SK-N-MC (cell line): ENCODE results near the gene CLDN6.

ENCODE experiments used
- DNase-seq: peaks from one replicate; pipeline ENCODE4 v3.0.0-alpha.2; 2011; ENCODE audit warnings: low read depth, low spot score
- H3K27ac ChIP-seq: fragments of 200-600 bp; sonication (generic); 2 replicates; pipeline ENCODE4 v1.5.1; 2016; ENCODE audit warnings: mixed run types
- H3K36me3 ChIP-seq: fragments of 200-600 bp; sonication (generic); 2 replicates; pipeline ENCODE4 v1.6.1; 2017; ENCODE audit warnings: antibody characterized with exemption, low read length, mixed read lengths; ENCODE audit not compliant: insufficient read depth
- H3K4me3 ChIP-seq: fragments of 200-600 bp; sonication (generic); 2 replicates; pipeline ENCODE4 v1.5.1; 2016
- H3K9ac ChIP-seq: fragments of 200-600 bp; sonication (generic); 2 replicates; pipeline ENCODE4 v1.8.0; 2017; ENCODE audit warnings: mixed run types, mixed read lengths; ENCODE audit not compliant: insufficient read length
- H3K9me3 ChIP-seq: fragments of 200-600 bp; sonication (generic); 2 replicates; pipeline ENCODE4 v1.6.1; 2017; ENCODE audit warnings: low read depth, mild to moderate bottlenecking, antibody characterized with exemption, low read length, moderate library complexity, mixed read lengths
- EZH2 ChIP-seq: fragments of 200-600 bp; sonication (generic); IDR thresholded peaks from one replicate; pipeline ENCODE4 v1.6.1; 2017; ENCODE audit warnings: antibody characterized with exemption
- FOXP2 ChIP-seq: optimal IDR thresholded peaks from 2 replicates; pipeline ENCODE3; 2011; ENCODE audit warnings: mild to moderate bottlenecking, moderate library complexity; ENCODE audit not compliant: insufficient read depth; ENCODE audit errors: extremely low read length, control extremely low read depth
- POLR2AphosphoS5 ChIP-seq: IDR thresholded peaks from 2 replicates; pipeline ENCODE4 v1.6.1; 2012; ENCODE audit warnings: mild to moderate bottlenecking, low read depth, low read length, borderline replicate concordance

Gene CLDN6

GRCh38 chr16:3029491-3030221 is 11.7 kb upstream of the CLDN6 start:
- peak overlapping the region; percentile 72 for H3K4me3 ChIP-seq
- peaks cover 15% of the 10 kb centered on the region; the same call in 1 of the 2 replicates for H3K36me3 ChIP-seq
- no peak overlapping the region for H3K27ac ChIP-seq
- no peak for DNase-seq
- no peak overlapping the region for H3K9ac ChIP-seq
- peak; percentile 14 for TF ChIP-seq EZH2
- no peak for TF ChIP-seq FOXP2
- no peaks in the 10 kb centered on the region for H3K9me3 ChIP-seq

- Histone ChIP-seq H3K36me3 (peaks cover 15% of the 10 kb centered on the region; the same call in 1 of the 2 replicates), H3K9ac (no peak overlapping the region), H3K9me3 (no peaks in the 10 kb centered on the region), H3K4me3 (peak overlapping the region; percentile 72), H3K27ac (no peak overlapping the region)
- TF ChIP-seq EZH2 (no peak), POLR2AphosphoS5 (no peak), FOXP2 (no peak)
- no peak for DNase-seq
Observed at GRCh38 chr16:3028716-3029319, 10.8 kb upstream of the CLDN6 start.

- Histone ChIP-seq H3K9me3 (no peaks in the 10 kb centered on the region), H3K36me3 (peaks cover 15% of the 10 kb centered on the region; the same call in 1 of the 2 replicates), H3K4me3 (peak overlapping the region; percentile 43), H3K9ac (no peak overlapping the region), H3K27ac (no peak overlapping the region)
- TF ChIP-seq EZH2 = no peak
- TF ChIP-seq FOXP2 = no peak
- peak; percentile 51; the same call in 1 of the 2 replicates for TF ChIP-seq POLR2AphosphoS5
- no peak for DNase-seq
Observed at GRCh38 chr16:3027983-3028715, 10.2 kb upstream of the CLDN6 start.

GRCh38 chr16:3027489-3027795 is 9.5 kb upstream of the CLDN6 start:
- H3K4me3 ChIP-seq = no peak overlapping the region
- H3K27ac ChIP-seq = no peak overlapping the region
- H3K36me3 ChIP-seq = peaks cover 15% of the 10 kb centered on the region; the same call in 1 of the 2 replicates
- H3K9ac ChIP-seq = no peak overlapping the region
- H3K9me3 ChIP-seq = no peaks in the 10 kb centered on the region
- no peak for TF ChIP-seq EZH2
- TF ChIP-seq POLR2AphosphoS5 = no peak
- TF ChIP-seq FOXP2 = no peak
- DNase-seq = no peak

GRCh38 chr16:3026609-3027488 is 8.9 kb upstream of the CLDN6 start:
- no peak overlapping the region for H3K9ac ChIP-seq
- no peak for TF ChIP-seq EZH2
- no peak for TF ChIP-seq FOXP2
- TF ChIP-seq POLR2AphosphoS5 = no peak
- H3K4me3 ChIP-seq = no peak overlapping the region
- peaks cover 15% of the 10 kb centered on the region; the same call in 1 of the 2 replicates for H3K36me3 ChIP-seq
- DNase-seq = no peak
- H3K9me3 ChIP-seq = no peaks in the 10 kb centered on the region
- H3K27ac ChIP-seq = no peak overlapping the region

GRCh38 chr16:3026003-3026378 is 8.0 kb upstream of the CLDN6 start:
- Histone ChIP-seq H3K9ac (no peak overlapping the region), H3K9me3 (no peaks in the 10 kb centered on the region), H3K36me3 (peaks cover 15% of the 10 kb centered on the region; the same call in 1 of the 2 replicates), H3K27ac (no peak overlapping the region), H3K4me3 (no peak overlapping the region)
- DNase-seq = no peak
- no peak for TF ChIP-seq POLR2AphosphoS5
- TF ChIP-seq FOXP2 = no peak
- no peak for TF ChIP-seq EZH2

- Histone ChIP-seq H3K27ac (no peak overlapping the region), H3K36me3 (peaks cover 15% of the 10 kb centered on the region; the same call in 1 of the 2 replicates), H3K9me3 (no peaks in the 10 kb centered on the region), H3K4me3 (no peak overlapping the region), H3K9ac (no peak overlapping the region)
- no peak for TF ChIP-seq EZH2
- no peak for TF ChIP-seq FOXP2
- no peak for TF ChIP-seq POLR2AphosphoS5
- no peak for DNase-seq
Observed at GRCh38 chr16:3025032-3026002, 7.3 kb upstream of the CLDN6 start.
